Non-pigmented ciliary epithelial cell (primary cell): Measurements from ENCODE around the gene ELF3.
"Not testable (repeated sequence)": the region's sequence is repeated elsewhere in the genome, so short reads cannot be mapped to it uniquely, and the experiment has no call there.

Experiments used
- DNase-seq: peaks from one replicate; pipeline ENCODE4 v3.0.0-alpha.2; 2010; ENCODE audit warnings: low read depth

Gene ELF3

GRCh38 chr1:202009326-202010179, 834 bp upstream of the ELF3 start:
- DNase-seq: no peak

GRCh38 chr1:202011994-202012393, 1.6 kb downstream of the ELF3 start:
- DNase-seq: no peak

- DNase-seq: no peak
Observed at GRCh38 chr1:202012544-202013478, 2.4 kb downstream of the ELF3 start.

GRCh38 chr1:202013603-202014002, 3.2 kb downstream of the ELF3 start:
- DNase-seq: no peak

GRCh38 chr1:202014060-202014459, 3.7 kb downstream of the ELF3 start:
- no peak for DNase-seq

- no peak for DNase-seq
Observed at GRCh38 chr1:202014915-202015661, 4.7 kb downstream of the ELF3 start.

- no peak for DNase-seq
Observed at GRCh38 chr1:202015662-202015937, 5.2 kb downstream of the ELF3 start.

GRCh38 chr1:202016022-202016810, 5.8 kb downstream of the ELF3 start:
- DNase-seq: no peak

GRCh38 chr1:202016811-202017748, 6.7 kb downstream of the ELF3 start:
- DNase-seq: no peak

- DNase-seq: no peak
Observed at GRCh38 chr1:202017749-202018467, 7.5 kb downstream of the ELF3 start.

- no peak for DNase-seq
Observed at GRCh38 chr1:202018468-202019234, 8.3 kb downstream of the ELF3 start.

- not testable (repeated sequence) for DNase-seq
Observed at GRCh38 chr1:202019235-202019558, 8.8 kb downstream of the ELF3 start.

GRCh38 chr1:202023001-202023433, 12.6 kb downstream of the ELF3 start:
- no peak for DNase-seq

GRCh38 chr1:202029171-202029665, 18.8 kb downstream of the ELF3 start:
- peak; percentile 58 for DNase-seq

- DNase-seq: no peak
Observed at GRCh38 chr1:202029727-202030126, 19.3 kb downstream of the ELF3 start.

GRCh38 chr1:202031796-202032195, 21.4 kb downstream of the ELF3 start:
- DNase-seq: no peak

- no peak for DNase-seq
Observed at GRCh38 chr1:202034149-202034682, 23.8 kb downstream of the ELF3 start.

GRCh38 chr1:202034683-202035462, 24.5 kb downstream of the ELF3 start:
- DNase-seq: peak; percentile 93
